Breast epithelium (tissue), 4 donors: ENCODE results near the gene NHLRC4. TPM values are rescaled to one million over a fixed set of nuclear protein-coding genes. Genes with fewer than 3 reads are reported as not detected.

ENCODE experiments used
- DNase-seq, 2 donors: peaks; one replicate each; pipeline ENCODE4 v3.0.0-alpha.2; 2019; ENCODE audit warnings: low spot score in 2 of 2
- H3K27ac ChIP-seq, 2 donors: fragments of 200-600 bp; sonication (generic) in 1 of 2; one replicate each; pipeline ENCODE4 v1.5.1; 2016 to 2019; ENCODE audit warnings: mild to moderate bottlenecking in 1 of 2
- H3K27me3 ChIP-seq, 2 donors: fragments of 200-600 bp; sonication (generic) in 1 of 2; one replicate each; pipeline versions ENCODE4 v1.5.1 to v1.6.0; 2017 to 2019; ENCODE audit warnings: control low read depth in 1 of 2, mild to moderate bottlenecking in 1 of 2
- H3K36me3 ChIP-seq: fragments of 200-600 bp; one replicate; pipeline ENCODE4 v1.5.1; 2019
- H3K4me1 ChIP-seq, 2 donors: fragments of 200-600 bp; sonication (generic); one replicate each; pipeline ENCODE4 v1.5.1; 2016 to 2019; ENCODE audit warnings: control low read depth in 1 of 2
- H3K4me3 ChIP-seq, 3 donors: fragments of 200-600 bp; sonication (generic); 1 replicate in 2 of 3; 2 replicates in 1 of 3; pipeline ENCODE4 v1.5.1; 2016 to 2019; ENCODE audit warnings: mild to moderate bottlenecking in 3 of 3, moderate library complexity in 2 of 3
- H3K9me3 ChIP-seq, 2 donors: fragments of 200-600 bp; sonication (generic) in 1 of 2; one replicate each; pipeline ENCODE4 v1.5.1; 2016 to 2019; ENCODE audit warnings: control low read depth in 1 of 2
- CTCF ChIP-seq, 3 donors: fragments of 450-650 bp; IDR thresholded peaks; one replicate each; pipeline ENCODE4 v1.5.1; 2016 to 2017; ENCODE audit warnings: antibody characterized with exemption in 3 of 3, mild to moderate bottlenecking in 3 of 3, moderate library complexity in 3 of 3
- POLR2A ChIP-seq: fragments of 450-650 bp; IDR thresholded peaks from one replicate; pipeline ENCODE4 v1.6.1; 2016; ENCODE audit warnings: antibody characterized with exemption, mild to moderate bottlenecking, moderate library complexity
- POLR2AphosphoS5 ChIP-seq, 3 donors: sonication (generic); formaldehyde crosslinking; IDR thresholded peaks; one replicate each; pipeline ENCODE4 v1.6.1; 2017; ENCODE audit warnings: antibody characterized with exemption in 3 of 3
- intact Hi-C: fragments of 100-400 bp; cut with DNase I; formaldehyde crosslinking; loops from one replicate; pipeline ENCODE4 v1.15.1; 2023; ENCODE audit warnings: low total_unique reads
- total RNA-seq, 3 donors: library from RNA; depleted of rRNA; stranded (reverse); fragments of >200 nt; gene quantifications; one replicate each; pipeline ENCODE4 v1.1.0, GENCODE V29; 2016

Gene NHLRC4
- total RNA-seq, 3 donors from 2014 or later = 0.32 to 1.9 (median 0.66) TPM

DNA sequence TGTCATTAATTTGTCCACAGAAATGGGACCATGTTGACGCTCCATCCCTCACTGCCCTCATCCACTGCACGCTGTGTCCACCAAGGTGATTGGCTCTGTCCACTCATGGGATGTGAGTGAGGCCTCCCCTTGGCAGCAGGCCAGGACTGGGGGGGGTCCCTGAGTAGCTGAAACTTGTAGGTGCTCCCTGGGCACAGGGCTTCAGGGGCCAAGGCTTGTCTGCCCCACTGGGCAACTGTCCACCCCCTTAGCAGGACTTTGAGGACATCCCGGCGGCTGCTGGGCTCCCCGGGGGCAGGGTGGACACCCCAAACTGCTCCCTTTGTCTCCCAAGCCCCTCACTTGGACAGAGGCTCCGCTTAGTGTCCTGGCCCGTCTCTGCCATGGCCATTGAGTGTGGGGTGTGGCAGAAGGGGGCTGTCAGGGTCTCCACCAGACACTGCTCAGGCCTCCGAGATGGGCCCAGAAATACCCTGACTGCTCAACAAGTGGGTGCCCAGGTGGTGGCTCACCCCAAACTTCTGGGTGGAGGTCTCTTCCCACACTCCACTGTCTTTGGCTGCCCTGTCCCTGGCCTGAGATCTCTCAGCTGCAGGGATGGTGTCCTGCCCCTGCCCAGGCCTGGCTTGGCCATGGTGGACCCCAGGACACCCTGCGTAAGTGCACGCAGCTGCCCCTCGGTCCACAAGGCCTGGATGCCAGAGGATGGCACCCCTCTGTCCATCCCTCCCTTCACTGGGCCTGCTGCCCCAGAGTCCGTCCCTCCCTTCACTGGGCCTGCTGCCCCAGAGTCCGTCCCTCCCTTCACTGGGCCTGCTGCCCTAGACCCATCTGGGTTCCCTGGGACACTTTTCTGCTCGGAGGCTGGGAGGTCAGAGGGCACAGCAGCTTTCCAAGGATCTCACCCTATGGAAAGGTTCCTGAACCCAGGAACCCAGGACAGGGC lies 20.1 kb downstream of the NHLRC4 start:
- Histone ChIP-seq H3K27me3 (no peaks in the 10 kb centered on the region), H3K9me3 (no peaks in the 10 kb centered on the region), H3K4me1 (peaks cover 5 to 17% of the 10 kb centered on the region in 2 donors), H3K36me3 (no peaks in the 10 kb centered on the region), H3K4me3 (no peak overlapping the region), H3K27ac (no peak overlapping the region)
- TF ChIP-seq POLR2AphosphoS5 (IDR thresholded peaks at IDR 0.05) (peak in 1 of 3 donors; percentile 16), POLR2A (no peak)
- intact Hi-C loops = no loop called here
- no peak for DNase-seq

DNA sequence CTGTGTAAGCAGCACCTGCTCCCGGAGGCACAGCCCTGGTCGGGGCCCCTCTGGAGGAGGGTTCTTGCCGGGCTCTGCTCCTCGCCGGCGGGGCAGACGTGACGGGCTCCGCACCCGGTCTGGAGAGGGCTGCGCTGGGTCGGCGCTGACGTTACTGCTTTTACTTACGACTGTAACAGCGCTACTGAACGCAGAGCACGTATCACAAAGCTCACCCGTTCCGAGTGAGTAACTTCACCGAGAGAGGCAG lies 21.8 kb downstream of the NHLRC4 start:
- H3K27ac ChIP-seq = peak overlapping the region; percentile 97
- no peaks in the 10 kb centered on the region for H3K9me3 ChIP-seq
- intact Hi-C loops = no loop called here
- H3K36me3 ChIP-seq = no peaks in the 10 kb centered on the region
- H3K4me3 ChIP-seq = peak overlapping the region; percentile 69 to 83 (median 82)
- no peak for DNase-seq
- H3K4me1 ChIP-seq = peaks cover 9 to 29% of the 10 kb centered on the region in 2 donors
- no peak for TF ChIP-seq POLR2AphosphoS5 (IDR thresholded peaks at IDR 0.05)
- TF ChIP-seq POLR2A = no peak
- no peak for TF ChIP-seq CTCF (IDR thresholded peaks at IDR 0.05)
- no peaks in the 10 kb centered on the region for H3K27me3 ChIP-seq

DNA sequence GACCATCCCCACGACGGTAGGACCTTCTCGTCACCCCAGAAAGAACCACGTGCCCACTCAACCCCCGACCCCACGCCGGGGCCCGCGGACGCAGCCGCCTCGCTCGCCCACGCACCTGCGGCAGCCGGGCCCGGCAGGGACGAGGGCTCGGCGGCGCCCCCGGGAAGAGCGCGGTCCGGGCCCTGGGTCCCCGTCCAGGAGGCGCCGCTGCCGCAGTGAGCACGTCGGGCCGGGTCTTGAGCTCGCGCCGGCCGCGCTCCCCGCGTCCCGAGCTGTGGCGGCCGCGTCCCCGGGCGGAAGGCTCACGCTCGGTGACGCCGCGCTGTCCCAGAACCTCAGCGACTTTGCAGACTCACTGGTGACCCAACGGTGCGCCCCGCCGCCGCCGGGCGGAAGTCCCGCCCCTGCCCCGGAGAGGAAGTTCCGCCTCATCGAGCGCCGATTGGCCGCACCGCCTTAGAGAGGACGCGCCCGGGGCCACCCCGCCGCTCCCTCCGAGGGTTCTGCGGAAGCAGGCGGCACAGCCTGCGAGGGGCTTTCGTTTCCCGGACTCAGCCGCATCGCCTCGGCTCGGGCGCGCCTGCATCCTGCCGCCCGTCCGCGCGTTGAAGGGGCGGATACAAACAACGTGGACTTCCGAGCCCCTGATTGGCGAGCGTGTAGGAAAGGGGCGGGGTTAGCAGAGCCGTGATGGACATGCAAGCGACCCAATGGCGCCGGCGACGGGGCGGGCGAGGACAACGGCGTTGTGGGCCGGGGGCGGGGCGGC lies 22.3 kb downstream of the NHLRC4 start:
- Histone ChIP-seq H3K9me3 (no peaks in the 10 kb centered on the region), H3K27me3 (no peaks in the 10 kb centered on the region), H3K36me3 (no peaks in the 10 kb centered on the region), H3K27ac (peak overlapping the region; percentile 97), H3K4me1 (peaks cover 9 to 34% of the 10 kb centered on the region in 2 donors), H3K4me3 (peak overlapping the region; percentile 69 to 83 (median 82))
- peak; percentile 97 to 98 for DNase-seq
- TF ChIP-seq POLR2AphosphoS5 (IDR thresholded peaks at IDR 0.05) = peak in 2 of 3 donors; percentile 45 to 74
- no peak for TF ChIP-seq CTCF (IDR thresholded peaks at IDR 0.05)
- peak; percentile 44 for TF ChIP-seq POLR2A
- intact Hi-C loops = no loop called here

GRCh38 chr16:589658-590187 lies 22.9 kb downstream of the NHLRC4 start, which contains the start of gene RAB40C:
Gene RAB40C (plus strand): TSS chr16:590066. CDS start chr16:590292, 226 bp downstream.
- H3K36me3 ChIP-seq = no peaks in the 10 kb centered on the region
- no peak for TF ChIP-seq POLR2A
- peak; percentile 15 to 89 (median 81) for TF ChIP-seq POLR2AphosphoS5 (IDR thresholded peaks at IDR 0.05)
- peak in 1 of 3 donors; percentile 21 for TF ChIP-seq CTCF (IDR thresholded peaks at IDR 0.05)
- intact Hi-C loops = no loop called here
- no peaks in the 10 kb centered on the region for H3K9me3 ChIP-seq
- peak within 1 kb of the TSS; percentile 69 to 83 (median 82) for H3K4me3 ChIP-seq
- H3K4me1 ChIP-seq = peaks cover 9 to 37% of the 10 kb centered on the region in 2 donors
- peak within 1 kb of the TSS; percentile 97 for H3K27ac ChIP-seq
- peak; percentile 99 to 100 for DNase-seq
- no peaks in the 10 kb centered on the region for H3K27me3 ChIP-seq

GRCh38 chr16:590188-590814 lies 23.5 kb downstream of the NHLRC4 start:
- Histone ChIP-seq H3K9me3 (no peaks in the 10 kb centered on the region), H3K36me3 (no peaks in the 10 kb centered on the region), H3K27ac (peak overlapping the region; percentile 80 to 97), H3K27me3 (no peaks in the 10 kb centered on the region), H3K4me3 (peak overlapping the region; percentile 59 to 83 (median 69)), H3K4me1 (peaks cover 9 to 37% of the 10 kb centered on the region in 2 donors)
- peak in 1 of 2 donors; percentile 48 for DNase-seq
- intact Hi-C loops = no loop called here
- TF ChIP-seq POLR2AphosphoS5 (IDR thresholded peaks at IDR 0.05) (peak in 1 of 3 donors; percentile 39), POLR2A (no peak)
